ENCODE data around the gene RNF182. TPM values are rescaled to one million over a fixed set of nuclear protein-coding genes. Genes with fewer than 3 reads are reported as not detected.
"Not testable (repeated sequence)": the region's sequence is repeated elsewhere in the genome, so short reads cannot be mapped to it uniquely, and the experiment has no call there.

RNF182 gene
- total and polyA plus RNA-seq, 2 donors, result 0.90 to 1.4 TPM

DNA sequence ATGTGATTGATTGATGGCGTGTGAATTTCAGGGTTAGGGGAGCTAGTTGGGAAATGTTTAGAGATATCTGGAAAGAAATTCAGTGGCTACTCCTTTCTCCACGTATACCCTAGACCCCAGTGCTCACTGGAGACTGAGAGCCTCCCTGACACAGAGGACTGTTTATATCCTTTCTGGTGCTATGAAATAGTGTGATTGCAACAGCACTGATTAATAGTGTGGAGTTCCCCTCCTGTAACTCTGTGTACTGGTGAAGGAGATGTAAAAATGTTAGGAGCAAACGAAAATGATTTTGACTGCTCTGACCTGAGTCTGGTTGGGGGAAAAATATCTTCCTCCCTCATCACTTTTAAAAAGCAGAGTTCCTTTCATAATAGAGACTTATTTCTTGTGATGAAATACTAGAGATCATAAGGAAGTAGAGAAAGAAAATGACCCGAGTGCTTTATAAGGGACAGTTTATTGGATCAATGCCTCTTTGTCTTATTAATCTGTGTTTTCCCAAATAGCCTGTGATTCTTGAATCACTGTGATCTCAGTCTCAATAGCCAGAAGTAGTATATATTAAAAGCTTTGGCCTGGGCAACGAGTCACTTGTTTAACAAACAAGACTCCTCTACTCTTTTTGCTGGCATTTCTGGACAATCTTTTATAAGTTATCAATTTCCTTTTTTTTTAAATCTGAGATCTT is 92.3 kb downstream of the RNF182 start:
- H3K27me3 ChIP-seq (ENCODE audit: control insufficient read depth in 2 of 2, insufficient read depth in 1 of 2, low read length in 1 of 2), result no peaks in the 10 kb centered on the region
- no peaks in the 10 kb centered on the region for H3K9me3 ChIP-seq (ENCODE audit: control insufficient read depth in 2 of 2, insufficient read depth in 1 of 2, low read length in 1 of 2)
- H3K36me3 ChIP-seq (ENCODE audit: control insufficient read depth in 2 of 2, insufficient read depth in 2 of 2, low read length in 1 of 2), result no peaks in the 10 kb centered on the region
- DNase-seq (ENCODE audit: low read depth in 6 of 9, low spot score in 9 of 9), result no peak
- WGBS, result 88% methylated on average over 5 of the region's 5 CpGs
- H3K27ac ChIP-seq (ENCODE audit: low read depth in 1 of 2, low read length in 1 of 2), result no peak overlapping the region
- no peak overlapping the region for H3K4me3 ChIP-seq (ENCODE audit: low read length in 2 of 2)
- no peaks in the 10 kb centered on the region for H3K4me1 ChIP-seq (ENCODE audit: control insufficient read depth in 2 of 2, insufficient read depth in 2 of 2, low read length in 2 of 2)

DNA sequence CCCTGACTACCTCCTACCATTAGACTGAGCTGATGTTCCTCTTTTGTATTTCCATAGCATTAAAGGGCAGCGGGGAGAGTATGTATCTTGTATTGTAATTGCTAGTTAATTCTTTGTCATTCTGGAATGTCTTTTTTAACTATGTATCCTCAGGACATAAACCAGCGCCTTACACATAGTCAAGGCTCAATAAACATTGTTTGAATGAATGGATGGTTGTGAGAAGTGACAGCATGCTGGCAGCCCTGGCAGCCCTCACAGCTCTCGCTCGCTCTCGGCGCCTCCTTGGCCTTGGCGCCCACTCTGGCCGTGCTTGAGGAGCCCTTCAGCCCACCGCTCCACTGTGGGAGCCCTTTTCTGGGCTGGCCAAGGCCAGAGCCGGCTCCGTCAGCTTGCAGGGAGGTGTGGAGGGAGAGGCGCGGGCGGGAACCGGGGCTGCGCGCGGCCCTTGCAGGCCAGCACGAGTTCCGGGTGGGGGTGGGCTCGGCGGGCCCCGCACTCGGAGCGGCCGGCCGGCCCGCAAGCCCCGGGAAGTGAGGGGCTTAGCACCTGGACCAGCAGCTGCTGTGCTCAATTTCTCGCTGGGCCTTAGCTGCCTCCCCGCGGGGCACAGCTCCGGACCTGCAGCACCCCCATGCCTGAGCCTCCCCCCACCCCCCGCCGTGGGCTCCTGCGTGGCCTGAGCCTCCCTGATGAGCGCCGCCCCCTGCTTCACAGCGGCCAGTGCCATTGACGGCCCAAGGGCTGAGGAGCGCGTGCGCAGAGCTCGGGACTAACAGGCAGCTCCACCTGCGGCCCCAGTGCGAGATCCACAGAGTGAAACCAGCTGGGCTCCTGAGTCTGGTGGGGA is 93.1 kb downstream of the RNF182 start:
- Histone ChIP-seq H3K9me3 (ENCODE audit: control insufficient read depth in 2 of 2, insufficient read depth in 1 of 2, low read length in 1 of 2) (no peaks in the 10 kb centered on the region), H3K4me1 (ENCODE audit: control insufficient read depth in 2 of 2, insufficient read depth in 2 of 2, low read length in 2 of 2) (no peaks in the 10 kb centered on the region), H3K27ac (ENCODE audit: low read depth in 1 of 2, low read length in 1 of 2) (no peak overlapping the region), H3K27me3 (ENCODE audit: control insufficient read depth in 2 of 2, insufficient read depth in 1 of 2, low read length in 1 of 2) (no peaks in the 10 kb centered on the region), H3K4me3 (ENCODE audit: low read length in 2 of 2) (no peak overlapping the region), H3K36me3 (ENCODE audit: control insufficient read depth in 2 of 2, insufficient read depth in 2 of 2, low read length in 1 of 2) (no peaks in the 10 kb centered on the region)
- 93% methylated on average over 46 of the region's 46 CpGs for WGBS
- no peak for DNase-seq (ENCODE audit: low read depth in 6 of 9, low spot score in 9 of 9)

DNA sequence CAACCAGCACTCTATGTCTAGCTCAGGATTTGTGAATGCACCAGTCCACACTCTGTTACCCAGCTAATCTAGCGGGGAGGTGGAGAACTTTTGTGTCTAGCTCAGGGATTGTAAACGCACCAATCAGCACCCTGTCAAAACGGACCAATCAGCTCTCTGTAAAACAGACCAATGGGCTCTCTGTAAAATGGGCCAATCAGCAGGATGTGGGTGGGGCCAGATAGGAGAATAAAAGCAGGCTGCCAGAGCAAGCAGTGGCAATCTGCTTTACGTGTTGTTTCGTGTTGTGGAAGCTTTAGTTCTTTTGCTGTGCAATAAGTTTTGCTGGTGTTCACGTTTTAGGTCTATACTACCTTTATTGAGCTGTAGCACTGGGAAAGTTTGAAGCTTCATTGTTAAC is 93.8 kb downstream of the RNF182 start:
- not testable (repeated sequence) for H3K4me1 ChIP-seq (ENCODE audit: control insufficient read depth in 2 of 2, insufficient read depth in 2 of 2, low read length in 2 of 2); DNase-seq (ENCODE audit: low read depth in 6 of 9, low spot score in 9 of 9); H3K27me3 ChIP-seq (ENCODE audit: control insufficient read depth in 2 of 2, insufficient read depth in 1 of 2, low read length in 1 of 2); H3K27ac ChIP-seq (ENCODE audit: low read depth in 1 of 2, low read length in 1 of 2); H3K4me3 ChIP-seq (ENCODE audit: low read length in 2 of 2); H3K9me3 ChIP-seq (ENCODE audit: control insufficient read depth in 2 of 2, insufficient read depth in 1 of 2, low read length in 1 of 2); H3K36me3 ChIP-seq (ENCODE audit: control insufficient read depth in 2 of 2, insufficient read depth in 2 of 2, low read length in 1 of 2)
- 82% methylated on average over 6 of the region's 6 CpGs for WGBS

DNA sequence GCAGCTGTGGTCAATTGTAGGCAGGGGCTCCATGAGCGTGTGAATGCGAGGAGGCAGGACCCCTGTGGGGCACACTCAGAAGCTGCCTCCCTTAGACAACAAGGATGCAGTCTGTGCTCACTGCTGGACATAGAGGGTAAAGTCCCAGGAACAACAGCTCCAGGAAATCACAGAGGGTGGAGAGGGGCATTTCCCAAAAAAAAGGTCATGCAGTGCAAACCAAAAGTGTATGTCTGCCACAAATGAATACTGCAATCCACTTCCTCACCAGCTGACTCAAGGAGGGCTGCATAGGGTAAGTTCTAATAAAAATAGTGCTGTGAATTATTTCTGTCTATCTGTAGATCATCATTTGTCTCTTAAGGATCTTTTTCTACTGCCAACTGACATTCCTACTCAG is 95.8 kb downstream of the RNF182 start:
- no peaks in the 10 kb centered on the region for H3K9me3 ChIP-seq (ENCODE audit: control insufficient read depth in 2 of 2, insufficient read depth in 1 of 2, low read length in 1 of 2)
- H3K4me1 ChIP-seq (ENCODE audit: control insufficient read depth in 2 of 2, insufficient read depth in 2 of 2, low read length in 2 of 2), result no peaks in the 10 kb centered on the region
- H3K27me3 ChIP-seq (ENCODE audit: control insufficient read depth in 2 of 2, insufficient read depth in 1 of 2, low read length in 1 of 2), result no peaks in the 10 kb centered on the region
- no peaks in the 10 kb centered on the region for H3K36me3 ChIP-seq (ENCODE audit: control insufficient read depth in 2 of 2, insufficient read depth in 2 of 2, low read length in 1 of 2)
- H3K4me3 ChIP-seq (ENCODE audit: low read length in 2 of 2), result no peak overlapping the region
- WGBS, result 100% methylated on average over 2 of the region's 2 CpGs
- no peak for DNase-seq (ENCODE audit: low read depth in 6 of 9, low spot score in 9 of 9)
- H3K27ac ChIP-seq (ENCODE audit: low read depth in 1 of 2, low read length in 1 of 2), result no peak overlapping the region

DNA sequence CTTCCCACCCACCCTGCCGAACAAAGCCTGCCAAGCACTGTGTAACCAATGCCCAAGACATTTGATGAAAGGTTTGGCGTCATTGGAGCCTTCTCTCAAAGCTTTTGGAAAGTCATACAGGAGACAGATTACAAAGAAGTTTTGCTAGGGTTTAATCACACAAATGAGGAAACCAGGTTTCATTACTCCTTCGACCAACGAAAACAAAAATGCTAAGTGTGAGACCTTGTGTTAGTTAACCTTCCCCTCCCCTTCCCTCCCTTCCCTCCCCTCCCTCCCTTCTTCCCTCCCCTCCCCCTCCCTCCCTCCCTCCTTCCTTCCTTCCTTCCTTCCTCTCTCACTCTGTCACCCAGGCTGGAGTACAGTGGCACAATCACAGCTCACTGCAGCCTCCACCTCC is 96.7 kb downstream of the RNF182 start:
- Histone ChIP-seq H3K27ac (ENCODE audit: low read depth in 1 of 2, low read length in 1 of 2) (no peak overlapping the region), H3K9me3 (ENCODE audit: control insufficient read depth in 2 of 2, insufficient read depth in 1 of 2, low read length in 1 of 2) (no peaks in the 10 kb centered on the region), H3K4me3 (ENCODE audit: low read length in 2 of 2) (no peak overlapping the region), H3K27me3 (ENCODE audit: control insufficient read depth in 2 of 2, insufficient read depth in 1 of 2, low read length in 1 of 2) (no peaks in the 10 kb centered on the region), H3K36me3 (ENCODE audit: control insufficient read depth in 2 of 2, insufficient read depth in 2 of 2, low read length in 1 of 2) (no peaks in the 10 kb centered on the region), H3K4me1 (ENCODE audit: control insufficient read depth in 2 of 2, insufficient read depth in 2 of 2, low read length in 2 of 2) (no peaks in the 10 kb centered on the region)
- WGBS, result 86% methylated on average over 4 of the region's 4 CpGs
- DNase-seq (ENCODE audit: low read depth in 6 of 9, low spot score in 9 of 9), result no peak

DNA sequence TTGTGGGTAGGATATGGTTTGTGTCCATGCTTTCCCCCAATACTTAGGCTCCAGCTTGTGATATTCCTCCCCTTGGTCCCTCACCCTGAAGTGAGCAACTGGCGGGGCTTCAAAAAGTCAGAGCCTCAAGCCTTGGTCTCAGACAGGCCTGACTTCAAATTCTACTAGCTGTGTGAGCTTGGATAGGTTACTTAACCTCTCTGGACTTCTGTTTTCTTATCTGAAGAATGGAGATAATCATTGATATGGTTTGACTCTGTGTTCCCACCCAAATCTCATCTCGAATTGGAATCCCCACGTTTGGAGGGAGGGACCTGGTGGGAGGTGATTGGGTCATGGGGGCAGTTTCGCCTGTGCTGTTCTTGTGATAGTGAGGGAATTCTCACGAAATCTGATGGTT is 97.9 kb downstream of the RNF182 start:
- Histone ChIP-seq H3K4me1 (ENCODE audit: control insufficient read depth in 2 of 2, insufficient read depth in 2 of 2, low read length in 2 of 2) (peaks cover 0 to 3% of the 10 kb centered on the region in 2 donors), H3K27me3 (ENCODE audit: control insufficient read depth in 2 of 2, insufficient read depth in 1 of 2, low read length in 1 of 2) (no peaks in the 10 kb centered on the region), H3K4me3 (ENCODE audit: low read length in 2 of 2) (no peak overlapping the region), H3K36me3 (ENCODE audit: control insufficient read depth in 2 of 2, insufficient read depth in 2 of 2, low read length in 1 of 2) (no peaks in the 10 kb centered on the region), H3K9me3 (ENCODE audit: control insufficient read depth in 2 of 2, insufficient read depth in 1 of 2, low read length in 1 of 2) (no peaks in the 10 kb centered on the region), H3K27ac (ENCODE audit: low read depth in 1 of 2, low read length in 1 of 2) (no peak overlapping the region)
- WGBS, result 98% methylated on average over 5 of the region's 5 CpGs
- no peak for DNase-seq (ENCODE audit: low read depth in 6 of 9, low spot score in 9 of 9)

DNA sequence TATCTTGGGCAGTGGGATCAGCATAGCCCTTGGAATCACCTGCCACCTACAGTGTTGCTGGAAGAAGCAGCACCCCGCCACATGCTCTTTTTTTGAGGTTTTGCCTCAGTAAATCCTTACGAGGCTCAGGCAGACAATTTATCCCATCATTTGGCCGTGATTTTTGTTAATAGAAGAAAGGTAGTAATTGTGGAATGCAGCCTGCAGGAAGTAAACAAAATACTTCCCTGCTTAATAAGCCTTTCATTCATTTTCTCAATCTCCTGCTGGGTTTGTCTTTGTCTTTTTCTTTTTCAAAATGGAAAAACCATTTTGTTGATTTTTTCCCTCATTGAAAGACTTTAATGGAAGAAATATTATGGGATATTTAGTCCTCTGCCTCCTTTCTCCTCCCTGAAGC is 99.1 kb downstream of the RNF182 start:
- 98% methylated on average over 3 of the region's 3 CpGs for WGBS
- H3K4me3 ChIP-seq (ENCODE audit: low read length in 2 of 2), result no peak overlapping the region
- no peaks in the 10 kb centered on the region for H3K9me3 ChIP-seq (ENCODE audit: control insufficient read depth in 2 of 2, insufficient read depth in 1 of 2, low read length in 1 of 2)
- no peak overlapping the region for H3K27ac ChIP-seq (ENCODE audit: low read depth in 1 of 2, low read length in 1 of 2)
- peaks cover 0 to 3% of the 10 kb centered on the region in 2 donors for H3K4me1 ChIP-seq (ENCODE audit: control insufficient read depth in 2 of 2, insufficient read depth in 2 of 2, low read length in 2 of 2)
- no peaks in the 10 kb centered on the region for H3K27me3 ChIP-seq (ENCODE audit: control insufficient read depth in 2 of 2, insufficient read depth in 1 of 2, low read length in 1 of 2)
- no peak for DNase-seq (ENCODE audit: low read depth in 6 of 9, low spot score in 9 of 9)
- no peaks in the 10 kb centered on the region for H3K36me3 ChIP-seq (ENCODE audit: control insufficient read depth in 2 of 2, insufficient read depth in 2 of 2, low read length in 1 of 2)

DNA sequence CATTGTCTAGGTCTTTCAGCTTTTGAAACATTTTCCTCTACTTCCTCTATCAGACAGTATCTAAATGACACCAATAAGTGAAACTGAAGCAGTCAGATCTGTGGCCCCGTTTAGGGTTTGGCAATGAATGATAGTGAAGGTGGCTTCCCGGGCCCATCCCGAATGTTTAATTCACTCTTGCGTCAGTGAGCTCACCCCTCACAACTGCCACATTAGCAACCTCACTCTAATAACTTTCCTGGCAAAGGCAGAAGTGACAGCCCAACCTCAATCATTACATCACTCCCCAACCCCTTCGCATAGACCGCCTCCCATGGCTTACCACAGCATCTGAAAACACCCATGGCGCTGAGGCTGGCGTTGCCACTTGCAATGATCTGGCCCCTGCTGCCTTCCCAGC is 100.4 kb downstream of the RNF182 start:
- Histone ChIP-seq H3K9me3 (ENCODE audit: control insufficient read depth in 2 of 2, insufficient read depth in 1 of 2, low read length in 1 of 2) (no peaks in the 10 kb centered on the region), H3K4me1 (ENCODE audit: control insufficient read depth in 2 of 2, insufficient read depth in 2 of 2, low read length in 2 of 2) (peaks cover 0 to 3% of the 10 kb centered on the region in 2 donors), H3K36me3 (ENCODE audit: control insufficient read depth in 2 of 2, insufficient read depth in 2 of 2, low read length in 1 of 2) (no peaks in the 10 kb centered on the region), H3K4me3 (ENCODE audit: low read length in 2 of 2) (no peak overlapping the region), H3K27ac (ENCODE audit: low read depth in 1 of 2, low read length in 1 of 2) (no peak overlapping the region), H3K27me3 (ENCODE audit: control insufficient read depth in 2 of 2, insufficient read depth in 1 of 2, low read length in 1 of 2) (no peaks in the 10 kb centered on the region)
- WGBS, result 83% methylated on average over 8 of the region's 8 CpGs
- peak in 1 of 9 donors; percentile 17 for DNase-seq (ENCODE audit: low read depth in 6 of 9, low spot score in 9 of 9)

DNA sequence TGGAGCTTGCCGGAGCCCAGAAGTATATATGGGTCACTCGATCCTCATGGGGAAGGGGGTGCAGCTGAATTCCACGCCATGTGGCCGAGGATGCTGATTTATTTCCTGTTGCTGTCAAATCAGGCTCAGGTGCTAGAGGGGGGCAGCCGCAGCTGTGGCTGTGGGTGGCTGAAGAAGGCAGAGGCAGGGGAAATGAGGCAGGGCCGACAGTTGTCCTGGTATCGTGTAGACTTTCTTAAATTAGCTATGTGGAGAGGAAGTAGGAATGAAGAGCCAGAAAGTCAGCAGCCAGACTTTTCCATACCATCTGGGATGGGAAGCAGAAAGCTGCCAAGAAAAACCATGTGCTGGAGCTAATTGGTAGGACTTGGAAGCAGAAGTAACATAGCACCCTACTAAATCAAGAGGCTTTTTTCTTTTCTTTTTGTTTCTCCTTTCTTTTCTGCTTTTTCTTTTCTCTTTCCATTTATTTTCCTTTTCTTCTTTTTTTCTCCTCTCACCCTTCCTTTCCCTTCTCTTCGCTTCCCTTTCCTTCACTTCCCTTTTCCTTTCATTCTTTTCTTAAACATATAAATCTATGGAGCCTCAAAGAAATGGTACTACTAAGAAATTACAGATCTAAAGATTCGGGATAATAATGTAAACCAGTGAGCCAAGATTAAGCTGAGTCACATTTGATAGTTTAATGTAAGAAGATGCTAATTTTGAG is 102.2 kb downstream of the RNF182 start:
- Histone ChIP-seq H3K9me3 (ENCODE audit: control insufficient read depth in 2 of 2, insufficient read depth in 1 of 2, low read length in 1 of 2) (no peaks in the 10 kb centered on the region), H3K27me3 (ENCODE audit: control insufficient read depth in 2 of 2, insufficient read depth in 1 of 2, low read length in 1 of 2) (no peaks in the 10 kb centered on the region), H3K27ac (ENCODE audit: low read depth in 1 of 2, low read length in 1 of 2) (no peak overlapping the region), H3K4me1 (ENCODE audit: control insufficient read depth in 2 of 2, insufficient read depth in 2 of 2, low read length in 2 of 2) (peaks cover 0 to 3% of the 10 kb centered on the region in 2 donors), H3K4me3 (ENCODE audit: low read length in 2 of 2) (no peak overlapping the region), H3K36me3 (ENCODE audit: control insufficient read depth in 2 of 2, insufficient read depth in 2 of 2, low read length in 1 of 2) (no peaks in the 10 kb centered on the region)
- DNase-seq (ENCODE audit: low read depth in 6 of 9, low spot score in 9 of 9), result peak in 1 of 9 donors; percentile 10
- WGBS, result 29% methylated on average over 9 of the region's 9 CpGs
